HCT116 (cell line): ENCODE measurements around the gene CCL27. TPM values are rescaled to one million over a fixed set of nuclear protein-coding genes. Genes with fewer than 3 reads are reported as not detected.

Experiments
- ATAC-seq: fragments of 200-7000 bp; cut with Tn5 transposase; 2 replicates; pipeline ENCODE4 v1.9.1; 2020; ENCODE audit warnings: mild to moderate bottlenecking, moderate library complexity
- BruUV-seq: library from RNA; stranded (reverse); fragments of 400-500 nt; replicated peaks from 2 replicates; lab custom pipeline; 2021; lab: Mats Ljungman, UMichigan
- CTCF ChIA-PET: fragments of 300-600 bp; sonication (Branson Sonifier 250); formaldehyde crosslinking; loops from one replicate; lab custom pipeline; 2021; ENCODE audit warnings: antibody characterized with exemption; lab: Charles Lee
- POLR2A ChIA-PET: fragments of 300-600, 350-600 bp; sonication (Branson Sonifier 250); formaldehyde crosslinking; loops from one replicate; lab custom pipeline; 2021; ENCODE audit warnings: antibody characterized with exemption; lab: Charles Lee
- RAD21 ChIA-PET, 2 experiments: fragments of 300-600 bp; sonication (Branson Sonifier 250); formaldehyde crosslinking; loops; one replicate each; lab custom pipeline; 2023; ENCODE audit warnings: low total read pairs in 2 of 2; ENCODE audit not compliant: uncharacterized antibody in 2 of 2, unreplicated experiment in 2 of 2, low non-redundant PET in 1 of 2; lab: Charles Lee
- DNase-seq: peaks from one replicate; pipeline ENCODE4 v3.0.0-alpha.2; 2010; ENCODE audit warnings: low read depth, low spot score
- H2AFZ ChIP-seq: fragments of 200-600 bp; shearing (Covaris generic), sonication (generic); 2 replicates; pipeline ENCODE4 v1.6.1; 2017; ENCODE audit warnings: low read depth, mixed run types, mixed read lengths, antibody characterized with exemption, low read length; ENCODE audit not compliant: poor library complexity, severe bottlenecking
- H3K27ac ChIP-seq: 2 replicates; pipeline ENCODE4 v1.5.1; 2012; ENCODE audit warnings: low read depth, low read length
- H3K27me3 ChIP-seq: fragments of 200-600 bp; sonication (generic); 2 replicates; pipeline ENCODE4 v1.6.1; 2016; ENCODE audit warnings: mixed run types, low read length, mixed read lengths; ENCODE audit not compliant: insufficient read depth
- H3K36me3 ChIP-seq, 2 experiments: fragments of 200-500 bp in 1 of 2; fragments of 200-600 bp in 1 of 2; sonication (Bioruptor generic) in 1 of 2; sonication (generic) in 1 of 2; 2 replicates each; pipeline versions ENCODE4 v1.5.1 to v1.6.1; 2014 to 2016; ENCODE audit warnings: low read length in 2 of 2, inconsistent platforms in 1 of 2, mixed read lengths in 1 of 2, mixed run types in 1 of 2; ENCODE audit not compliant: insufficient read depth in 2 of 2, control insufficient read depth in 1 of 2
- H3K4me1 ChIP-seq, 2 experiments: fragments of 200-600 bp in 1 of 2; sonication (generic) in 1 of 2; 2 replicates each; pipeline versions ENCODE4 v1.5.1 to v1.6.1; 2012 to 2017; ENCODE audit warnings: low read length in 2 of 2, inconsistent platforms in 1 of 2, mild to moderate bottlenecking in 1 of 2, mixed read lengths in 1 of 2, mixed run types in 1 of 2, moderate library complexity in 1 of 2; ENCODE audit not compliant: insufficient read depth in 2 of 2, control insufficient read depth in 1 of 2
- H3K4me2 ChIP-seq: fragments of 200-600 bp; sonication (generic); 2 replicates; pipeline ENCODE4 v1.6.1; 2017; ENCODE audit warnings: mixed run types, low read length, mixed read lengths
- H3K4me3 ChIP-seq, 2 experiments: fragments of 200-600 bp in 1 of 2; sonication (generic) in 1 of 2; replicated peaks in 1 of 2; 2 replicates each; pipeline ENCODE4 v1.5.1; 2011 to 2016; ENCODE audit warnings: low read length in 2 of 2, control low read depth in 1 of 2, low read depth in 1 of 2, mild to moderate bottlenecking in 1 of 2, mixed read lengths in 1 of 2, mixed run types in 1 of 2
- H3K79me2 ChIP-seq: fragments of 200-600 bp; sonication (generic); 2 replicates; pipeline ENCODE4 v1.6.1; 2017; ENCODE audit warnings: mild to moderate bottlenecking, mixed run types, low read length, moderate library complexity, mixed read lengths; ENCODE audit not compliant: insufficient read depth
- H3K9ac ChIP-seq: fragments of 200-600 bp; sonication (generic); 2 replicates; pipeline ENCODE4 v1.6.1; 2016; ENCODE audit warnings: low read length, mixed read lengths
- H3K9me2 ChIP-seq: fragments of 200-600 bp; sonication (generic), shearing (Covaris generic); 2 replicates; pipeline ENCODE4 v1.6.1; 2017; ENCODE audit warnings: mixed run types, mild to moderate bottlenecking, moderate library complexity; ENCODE audit not compliant: insufficient read depth
- H3K9me3 ChIP-seq, 2 experiments: fragments of 200-500 bp in 1 of 2; fragments of 200-600 bp in 1 of 2; sonication (Bioruptor generic) in 1 of 2; sonication (generic) in 1 of 2; 2 replicates each; pipeline ENCODE4 v1.6.1; 2014 to 2017; ENCODE audit warnings: low read length in 2 of 2, mixed read lengths in 2 of 2, inconsistent platforms in 1 of 2, low read depth in 1 of 2, mild to moderate bottlenecking in 1 of 2, mixed run types in 1 of 2, moderate library complexity in 1 of 2; ENCODE audit not compliant: control insufficient read depth in 1 of 2, insufficient read depth in 1 of 2
- H4K20me1 ChIP-seq: fragments of 200-600 bp; sonication (generic), shearing (Covaris generic); 2 replicates; pipeline ENCODE4 v1.6.1; 2017; ENCODE audit warnings: mixed run types, mild to moderate bottlenecking, moderate library complexity; ENCODE audit not compliant: insufficient read depth
- ATF3 ChIP-seq: IDR thresholded peaks from 2 replicates; pipeline ENCODE4 v1.6.1; 2012
- CBX3 ChIP-seq: IDR thresholded peaks from 2 replicates; pipeline ENCODE4 v1.6.1; 2012; ENCODE audit warnings: low read depth
- CEBPB ChIP-seq: IDR thresholded peaks from 2 replicates; pipeline ENCODE4 v1.6.1; 2012; ENCODE audit warnings: low read depth
- EGR1 ChIP-seq: IDR thresholded peaks from 2 replicates; pipeline ENCODE4 v1.6.1; 2012; ENCODE audit warnings: low read depth
- ELF1 ChIP-seq: IDR thresholded peaks from 2 replicates; pipeline ENCODE4 v1.6.1; 2012; ENCODE audit warnings: low read depth, borderline replicate concordance
- EZH2 ChIP-seq: fragments of 200-600 bp; sonication (generic); IDR thresholded peaks from 2 replicates; pipeline ENCODE4 v1.6.1; 2017; ENCODE audit warnings: antibody characterized with exemption, mixed run types
- EZH2phosphoT487 ChIP-seq: fragments of 200-600 bp; IDR thresholded peaks from 2 replicates; pipeline ENCODE4 v1.6.1; 2018; ENCODE audit warnings: antibody characterized with exemption, borderline replicate concordance
- POLR2A ChIP-seq: IDR thresholded peaks from 2 replicates; pipeline ENCODE4 v1.7.0; 2011; ENCODE audit warnings: borderline replicate concordance; ENCODE audit not compliant: insufficient read depth, insufficient read length; ENCODE audit errors: extremely low read depth
- POLR2AphosphoS5 ChIP-seq: IDR thresholded peaks from 2 replicates; pipeline ENCODE4 v1.6.1; 2011; ENCODE audit warnings: mild to moderate bottlenecking, low read depth, low read length, moderate library complexity
- RAD21 ChIP-seq: IDR thresholded peaks from 2 replicates; pipeline ENCODE4 v1.6.1; 2012; ENCODE audit warnings: low read depth, mild to moderate bottlenecking
- SP1 ChIP-seq: IDR thresholded peaks from 2 replicates; pipeline ENCODE4 v1.6.1; 2012; ENCODE audit warnings: low read depth
- SRF ChIP-seq: IDR thresholded peaks from 2 replicates; pipeline ENCODE4 v1.6.1; 2012; ENCODE audit warnings: low read depth
- TCF7L2 ChIP-seq: IDR thresholded peaks from 2 replicates; pipeline ENCODE4 v1.7.0; 2011; ENCODE audit warnings: borderline replicate concordance, inconsistent platforms; ENCODE audit not compliant: insufficient read depth, insufficient read length; ENCODE audit errors: extremely low read depth
- intact Hi-C: fragments of 100-400 bp; cut with micrococcal nuclease; formaldehyde crosslinking; loops from 2 replicates; pipeline ENCODE4 v1.10.0; 2022
- total RNA-seq: library from RNA; stranded (reverse); gene quantifications from one replicate; pipeline ENCODE4 v1.2.1, GENCODE V29; 2021; ENCODE audit not compliant: unreplicated experiment
- TF ChIP-seq, protein P1 (sequence below): IDR thresholded peaks from 2 replicates; pipeline ENCODE4 v1.6.1; 2011; ENCODE audit warnings: mild to moderate bottlenecking, low read length, moderate library complexity; ENCODE audit not compliant: insufficient replicate concordance; ENCODE audit errors: extremely low read depth

Gene CCL27
- total RNA-seq, 1 experiment from 2014 or later: 1.0 TPM

- Histone ChIP-seq H3K79me2 (peaks cover 5% of the 10 kb centered on the region; the same call in 1 of the 2 replicates), H3K9me3 (no peaks in the 10 kb centered on the region), H2AFZ (no peak overlapping the region), H3K4me2 (no peak overlapping the region), H3K9ac (no peak overlapping the region), H4K20me1 (no peaks in the 10 kb centered on the region), H3K27ac (no peak overlapping the region), H3K4me1 (peaks cover 11 to 20% of the 10 kb centered on the region in 2 experiments), H3K27me3 (peaks cover 8% of the 10 kb centered on the region; the same call in 1 of the 2 replicates), H3K4me3 (no peak overlapping the region), H3K36me3 (no peaks in the 10 kb centered on the region), H3K9me2 (no peaks in the 10 kb centered on the region)
- no TSS peak for BruUV-seq
- ChIA-PET POLR2A (no interaction called here), RAD21 (no interaction called here), CTCF (interaction anchor here (1.0 kb wide), 1 partner anchor 10 kb away, joined by 3 read pairs; no protein-coding TSS in a partner anchor)
- DNase-seq (no peak), ATAC-seq (no peak)
- intact Hi-C loops: no loop called here
- no peak for TF ChIP-seq RAD21
- TF ChIP-seq POLR2AphosphoS5: no peak
- TF ChIP-seq ELF1: no peak
- no peak for TF ChIP-seq CBX3
- no peak for TF ChIP-seq SP1
- TF ChIP-seq POLR2A: no peak
- TF ChIP-seq ATF3: no peak
- no peak for TF ChIP-seq EZH2phosphoT487
- no peak for TF ChIP-seq TCF7L2
- TF ChIP-seq EZH2: no peak
- no peak for TF ChIP-seq SRF
- no peak for TF ChIP-seq EGR1
- TF ChIP-seq, protein P1, sequence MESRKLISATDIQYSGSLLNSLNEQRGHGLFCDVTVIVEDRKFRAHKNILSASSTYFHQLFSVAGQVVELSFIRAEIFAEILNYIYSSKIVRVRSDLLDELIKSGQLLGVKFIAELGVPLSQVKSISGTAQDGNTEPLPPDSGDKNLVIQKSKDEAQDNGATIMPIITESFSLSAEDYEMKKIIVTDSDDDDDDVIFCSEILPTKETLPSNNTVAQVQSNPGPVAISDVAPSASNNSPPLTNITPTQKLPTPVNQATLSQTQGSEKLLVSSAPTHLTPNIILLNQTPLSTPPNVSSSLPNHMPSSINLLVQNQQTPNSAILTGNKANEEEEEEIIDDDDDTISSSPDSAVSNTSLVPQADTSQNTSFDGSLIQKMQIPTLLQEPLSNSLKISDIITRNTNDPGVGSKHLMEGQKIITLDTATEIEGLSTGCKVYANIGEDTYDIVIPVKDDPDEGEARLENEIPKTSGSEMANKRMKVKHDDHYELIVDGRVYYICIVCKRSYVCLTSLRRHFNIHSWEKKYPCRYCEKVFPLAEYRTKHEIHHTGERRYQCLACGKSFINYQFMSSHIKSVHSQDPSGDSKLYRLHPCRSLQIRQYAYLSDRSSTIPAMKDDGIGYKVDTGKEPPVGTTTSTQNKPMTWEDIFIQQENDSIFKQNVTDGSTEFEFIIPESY: no peak
- no peak for TF ChIP-seq CEBPB
Measured at GRCh38 chr9:34623374-34624235, 38.9 kb downstream of the CCL27 start.
